ENCODE results near the gene CNGA4.

DNA sequence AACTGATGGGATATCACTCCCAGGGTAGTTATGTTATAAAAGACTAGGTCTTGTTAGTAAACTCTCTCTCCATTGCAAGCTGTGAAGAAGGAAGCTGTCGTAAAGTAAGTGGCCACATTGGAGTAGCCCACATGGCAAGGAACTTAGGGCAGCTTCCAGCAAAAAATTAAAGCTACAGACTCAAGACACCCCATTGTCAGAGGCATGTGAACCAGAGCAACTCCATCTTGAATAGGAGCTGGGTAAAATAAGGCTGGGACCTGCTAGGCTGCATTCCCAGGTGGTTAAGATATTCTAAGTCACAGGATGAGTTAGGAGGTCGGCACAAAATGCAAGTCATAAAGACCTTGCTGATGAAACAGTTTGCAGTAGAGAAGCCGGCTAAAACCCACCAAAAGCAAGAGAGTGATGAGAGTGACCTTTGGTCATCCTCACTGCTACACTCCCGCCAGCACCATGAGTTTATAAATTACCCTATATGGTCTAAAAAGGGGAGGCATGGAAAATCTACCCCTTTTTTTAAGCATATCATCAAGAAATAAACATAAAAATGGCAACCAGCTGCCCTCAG is 44.6 kb downstream of the CNGA4 start:
- TF ChIP-seq GATA3 (IDR thresholded peaks at IDR 0.05; ENCODE audit: low read depth, low read length) (no peak), GATA2 (IDR thresholded peaks at IDR 0.05; ENCODE audit: low read depth, low read length) (no peak)
